GM18499 (cell line): ENCODE data around the gene PARD3B.

Source experiments
- ATAC-seq: cut with Tn5 transposase; IDR thresholded peaks from one replicate; pipeline ENCODE4 v1.9.1; 2021; ENCODE audit warnings: moderate number of reproducible peaks; ENCODE audit not compliant: insufficient read depth, unreplicated experiment

PARD3B gene

GRCh38 chr2:205273627-205274026 lies 728.4 kb downstream of the PARD3B start:
- ATAC-seq = no peak

- no peak for ATAC-seq
Observed at GRCh38 chr2:205274801-205275200, 729.5 kb downstream of the PARD3B start.

GRCh38 chr2:205276116-205276777 lies 731.0 kb downstream of the PARD3B start:
- no peak for ATAC-seq

- no peak for ATAC-seq
Observed at GRCh38 chr2:205280596-205281236, 735.4 kb downstream of the PARD3B start.

- no peak for ATAC-seq
Observed at GRCh38 chr2:205283736-205284270, 738.5 kb downstream of the PARD3B start.

GRCh38 chr2:205284334-205284733 lies 739.1 kb downstream of the PARD3B start:
- no peak for ATAC-seq

- ATAC-seq = no peak
Observed at GRCh38 chr2:205287316-205287715, 742.0 kb downstream of the PARD3B start.

- no peak for ATAC-seq
Observed at GRCh38 chr2:205288686-205289085, 743.4 kb downstream of the PARD3B start.

- no peak for ATAC-seq
Observed at GRCh38 chr2:205290299-205290698, 745.0 kb downstream of the PARD3B start.

- ATAC-seq = no peak
Observed at GRCh38 chr2:205292665-205293295, 747.5 kb downstream of the PARD3B start.

- no peak for ATAC-seq
Observed at GRCh38 chr2:205293559-205293958, 748.3 kb downstream of the PARD3B start.

- no peak for ATAC-seq
Observed at GRCh38 chr2:205296959-205297358, 751.7 kb downstream of the PARD3B start.

GRCh38 chr2:205297368-205297767 lies 752.1 kb downstream of the PARD3B start:
- no peak for ATAC-seq

- ATAC-seq = no peak
Observed at GRCh38 chr2:205297846-205298245, 752.6 kb downstream of the PARD3B start.

GRCh38 chr2:205311201-205311600 lies 765.9 kb downstream of the PARD3B start:
- no peak for ATAC-seq

- no peak for ATAC-seq
Observed at GRCh38 chr2:205321231-205321630, 776.0 kb downstream of the PARD3B start.

- ATAC-seq = no peak
Observed at GRCh38 chr2:205323929-205324328, 778.7 kb downstream of the PARD3B start.

GRCh38 chr2:205324355-205324754 lies 779.1 kb downstream of the PARD3B start:
- no peak for ATAC-seq

- no peak for ATAC-seq
Observed at GRCh38 chr2:205333351-205333750, 788.1 kb downstream of the PARD3B start.

GRCh38 chr2:205337274-205337673 lies 792.0 kb downstream of the PARD3B start:
- no peak for ATAC-seq

- ATAC-seq = no peak
Observed at GRCh38 chr2:205338156-205338555, 792.9 kb downstream of the PARD3B start.
